SU-DHL-6 (cell line): ENCODE results near the gene FLNB.

Experiments used
- CTCF ChIP-seq: fragments of 200-600 bp; sonication (generic); IDR thresholded peaks from one replicate; pipeline ENCODE4 v1.5.1; 2017; ENCODE audit warnings: antibody characterized with exemption, mild to moderate bottlenecking, low read length, moderate library complexity; ENCODE audit not compliant: insufficient read depth, poor library complexity, severe bottlenecking
- EZH2phosphoT487 ChIP-seq: fragments of 200-600 bp; sonication (generic), shearing (Covaris generic); conservative IDR thresholded peaks from 2 replicates; pipeline ENCODE4 v1.6.1; 2018; ENCODE audit warnings: mild to moderate bottlenecking, antibody characterized with exemption, low read length, moderate library complexity, mixed read lengths

- TF ChIP-seq CTCF (no peak), EZH2phosphoT487 (no peak)
These were observed 95.9 kb downstream of the FLNB start for GRCh38 chr3:58104151-58104550.
